Keratinocyte (primary cell): ENCODE data around the gene SLC7A14. TPM values are rescaled to one million over a fixed set of nuclear protein-coding genes. Genes with fewer than 3 reads are reported as not detected.

ENCODE experiments used
- DNase-seq: peaks from one replicate; pipeline ENCODE4 v3.0.0-alpha.2; 2011; ENCODE audit warnings: low read depth, missing footprints, low spot score
- FAIRE-seq: peaks from 2 replicates; lab custom pipeline; 2011; peaks lifted over from hg19 to GRCh38; lab: Jason Lieb, UNC
- H2AFZ ChIP-seq: 2 replicates; pipeline ENCODE4 v1.6.0; 2012; ENCODE audit warnings: low read length, control low read depth, inconsistent platforms; ENCODE audit not compliant: control insufficient read depth
- H3K27ac ChIP-seq: 2 replicates; pipeline ENCODE4 v1.5.1; 2011; ENCODE audit warnings: low read length; ENCODE audit not compliant: control insufficient read depth, insufficient read depth
- H3K27me3 ChIP-seq: 3 replicates; pipeline ENCODE4 v1.6.0; 2011; ENCODE audit warnings: low read length; ENCODE audit not compliant: control insufficient read depth, insufficient read depth; ENCODE audit errors: extremely low read depth
- H3K36me3 ChIP-seq, 2 experiments: 2 replicates in 1 of 2; 3 replicates in 1 of 2; pipeline ENCODE4 v1.5.1; 2011; ENCODE audit warnings: low read length in 2 of 2, mild to moderate bottlenecking in 1 of 2; ENCODE audit not compliant: control insufficient read depth in 2 of 2, insufficient read depth in 2 of 2; ENCODE audit errors: extremely low read depth in 1 of 2
- H3K4me1 ChIP-seq: 3 replicates; pipeline ENCODE4 v1.5.1; 2011; ENCODE audit warnings: low read length; ENCODE audit not compliant: control insufficient read depth, insufficient read depth; ENCODE audit errors: extremely low read depth
- H3K4me2 ChIP-seq: 3 replicates; pipeline ENCODE4 v1.6.0; 2011; ENCODE audit warnings: low read depth, low read length; ENCODE audit not compliant: control insufficient read depth, insufficient read depth; ENCODE audit errors: extremely low read depth
- H3K4me3 ChIP-seq, 3 experiments: fragments of 200-600 bp in 1 of 3; sonication (generic) in 1 of 3; 2 replicates in 2 of 3; 3 replicates in 1 of 3; pipeline ENCODE4 v1.5.1; 2011 to 2016; ENCODE audit warnings: low read length in 3 of 3, mild to moderate bottlenecking in 3 of 3, control low read depth in 2 of 3, inconsistent platforms in 1 of 3, low read depth in 1 of 3, mixed read lengths in 1 of 3, mixed run types in 1 of 3, moderate library complexity in 1 of 3; ENCODE audit not compliant: control insufficient read depth in 2 of 3, insufficient read depth in 2 of 3; ENCODE audit errors: extremely low read depth in 1 of 3
- H3K79me2 ChIP-seq: 2 replicates; pipeline ENCODE4 v1.6.0; 2012; ENCODE audit warnings: low read length; ENCODE audit not compliant: control insufficient read depth, insufficient read depth
- H3K9ac ChIP-seq: 3 replicates; pipeline ENCODE4 v1.6.0; 2011; ENCODE audit warnings: low read length; ENCODE audit not compliant: control insufficient read depth, insufficient read depth; ENCODE audit errors: extremely low read depth
- H3K9me1 ChIP-seq: 3 replicates; pipeline ENCODE4 v1.6.0; 2011; ENCODE audit warnings: low read length; ENCODE audit not compliant: control insufficient read depth, insufficient read depth; ENCODE audit errors: extremely low read depth
- H3K9me3 ChIP-seq: 2 replicates; pipeline ENCODE4 v1.5.1; 2012; ENCODE audit warnings: low read depth, low read length; ENCODE audit not compliant: control insufficient read depth
- H4K20me1 ChIP-seq: 3 replicates; pipeline ENCODE4 v1.6.0; 2011; ENCODE audit warnings: low read length; ENCODE audit not compliant: control insufficient read depth, insufficient read depth; ENCODE audit errors: extremely low read depth
- CTCF ChIP-seq, 3 experiments: IDR thresholded peaks in 1 of 3; conservative IDR thresholded peaks in 1 of 3; optimal IDR thresholded peaks in 1 of 3; 2 replicates in 2 of 3; 3 replicates in 1 of 3; pipeline versions ENCODE3 to v1.5.1; 2011; ENCODE audit warnings: low read length in 3 of 3, mild to moderate bottlenecking in 3 of 3, moderate library complexity in 2 of 3, control low read depth in 1 of 3, inconsistent platforms in 1 of 3; ENCODE audit not compliant: insufficient read depth in 2 of 3; ENCODE audit errors: extremely low read depth in 1 of 3
- EZH2 ChIP-seq: IDR thresholded peaks from one replicate; pipeline ENCODE4 v1.6.1; 2012; ENCODE audit warnings: inconsistent platforms, mild to moderate bottlenecking, low read length, moderate library complexity
- dilution Hi-C: fragments of 300-500 bp; cut with MboI; formaldehyde crosslinking; loops from one replicate; pipeline ENCODE4 v1.7.0; 2020; ENCODE audit warnings: low sequenced_read_pairs; ENCODE audit not compliant: extremely low pct_ligation_motif_present
- polyA plus RNA-seq, 5 experiments: library from polyadenylated mRNA; depleted of rRNA in 3 of 5; stranded (reverse) in 3 of 5; stranded (forward) in 1 of 5; unstranded in 1 of 5; fragments of >200 nt; gene quantifications; 1 replicate in 1 of 5; 2 replicates in 3 of 5; 3 replicates in 1 of 5; pipeline versions ENCODE4 v1.2.1 to v1.2.3, GENCODE V29; 2011 to 2012; ENCODE audit warnings: missing spikeins in 2 of 5, low read depth in 1 of 5, low replicate concordance in 1 of 5

The SLC7A14 gene
- polyA plus RNA-seq, 1 donor (not counting 4 experiments of a cell fraction or from before 2014, with no cell fraction given) = not detected

- FAIRE-seq (no peak), DNase-seq (no peak)
- Histone ChIP-seq H3K9me3 (no peaks in the 10 kb centered on the region), H3K4me1 (peaks cover 4% of the 10 kb centered on the region), H4K20me1 (no peaks in the 10 kb centered on the region), H3K4me3 (no peak overlapping the region), H2AFZ (no peak overlapping the region), H3K9me1 (no peaks in the 10 kb centered on the region), H3K4me2 (no peak overlapping the region), H3K9ac (no peak overlapping the region), H3K27me3 (no peaks in the 10 kb centered on the region), H3K36me3 (no peaks in the 10 kb centered on the region), H3K79me2 (no peaks in the 10 kb centered on the region), H3K27ac (no peak overlapping the region)
- dilution Hi-C loops = no loop called here
- TF ChIP-seq CTCF (optimal IDR thresholded peaks at IDR 0.05 in 1 of 3, IDR thresholded peaks at IDR 0.05 in 1 of 3, conservative IDR thresholded peaks at IDR 0.05 in 1 of 3; ENCODE audit: extremely low read depth in 1 of 3, insufficient read depth in 2 of 3, low read length in 3 of 3) = no peak
- no peak for TF ChIP-seq EZH2
These were observed 110.7 kb downstream of the SLC7A14 start for GRCh38 chr3:170475092-170475685.

DNA sequence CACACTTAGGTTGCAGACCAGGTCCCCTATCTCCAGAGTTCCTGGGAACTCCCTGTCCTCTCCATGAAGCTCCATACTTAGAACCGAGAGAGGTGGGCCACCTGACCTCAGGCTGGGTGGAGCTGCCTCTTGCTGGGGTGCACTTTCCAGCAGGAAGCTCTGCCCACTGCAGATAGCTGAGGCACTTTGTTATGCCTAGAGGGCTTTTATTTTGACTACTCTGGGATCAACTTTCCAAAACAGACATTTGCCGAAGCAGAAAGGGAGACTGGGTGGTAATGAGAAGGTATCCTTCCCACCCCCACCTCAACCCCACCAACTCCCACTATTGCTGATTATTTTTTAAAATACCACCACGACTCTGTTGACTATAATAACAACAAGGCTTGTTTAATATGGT, 112.5 kb downstream of the SLC7A14 start:
- no peaks in the 10 kb centered on the region for H3K9me1 ChIP-seq
- H3K27ac ChIP-seq = no peak overlapping the region
- no peaks in the 10 kb centered on the region for H3K9me3 ChIP-seq
- DNase-seq = no peak
- no peak overlapping the region for H3K4me2 ChIP-seq
- no peak overlapping the region for H3K4me3 ChIP-seq
- H3K36me3 ChIP-seq = no peaks in the 10 kb centered on the region
- H3K27me3 ChIP-seq = no peaks in the 10 kb centered on the region
- no peak overlapping the region for H2AFZ ChIP-seq
- no peak overlapping the region for H3K9ac ChIP-seq
- TF ChIP-seq EZH2 (no peak), CTCF (optimal IDR thresholded peaks at IDR 0.05 in 1 of 3, IDR thresholded peaks at IDR 0.05 in 1 of 3, conservative IDR thresholded peaks at IDR 0.05 in 1 of 3; ENCODE audit: extremely low read depth in 1 of 3, insufficient read depth in 2 of 3, low read length in 3 of 3) (no peak)
- no peak for FAIRE-seq
- dilution Hi-C loops = no loop called here
- no peaks in the 10 kb centered on the region for H4K20me1 ChIP-seq
- H3K4me1 ChIP-seq = peaks cover 4% of the 10 kb centered on the region
- H3K79me2 ChIP-seq = no peaks in the 10 kb centered on the region
